HG03521 (cell line): ENCODE results near the gene THADA.
"Not testable (repeated sequence)": the region's sequence is repeated elsewhere in the genome, so short reads cannot be mapped to it uniquely, and the experiment has no call there.

Source experiments
- ATAC-seq: cut with Tn5 transposase; IDR thresholded peaks from one replicate; pipeline ENCODE4 v1.9.1; 2021; ENCODE audit warnings: mild to moderate bottlenecking, moderate library complexity; ENCODE audit not compliant: unreplicated experiment

THADA gene

GRCh38 chr2:43196768-43197587 lies 398.9 kb downstream of the THADA start:
- no peak for ATAC-seq

GRCh38 chr2:43194121-43194869 lies 401.5 kb downstream of the THADA start:
- ATAC-seq = no peak

- no peak for ATAC-seq
Observed at GRCh38 chr2:43193652-43194120, 402.2 kb downstream of the THADA start.

- no peak for ATAC-seq
Observed at GRCh38 chr2:43192744-43193651, 402.8 kb downstream of the THADA start.

- no peak for ATAC-seq
Observed at GRCh38 chr2:43191947-43192516, 403.8 kb downstream of the THADA start.

GRCh38 chr2:43190311-43191052 lies 405.4 kb downstream of the THADA start:
- ATAC-seq = no peak

- ATAC-seq = not testable (repeated sequence)
Observed at GRCh38 chr2:43189861-43190260, 406.0 kb downstream of the THADA start.

GRCh38 chr2:43188561-43189386 lies 407.1 kb downstream of the THADA start:
- no peak for ATAC-seq

- no peak for ATAC-seq
Observed at GRCh38 chr2:43186679-43187374, 409.0 kb downstream of the THADA start.

GRCh38 chr2:43186321-43186678 lies 409.5 kb downstream of the THADA start:
- no peak for ATAC-seq

GRCh38 chr2:43185146-43185545 lies 410.7 kb downstream of the THADA start:
- no peak for ATAC-seq

GRCh38 chr2:43184339-43184895 lies 411.4 kb downstream of the THADA start:
- no peak for ATAC-seq

GRCh38 chr2:43183743-43184142 lies 412.1 kb downstream of the THADA start:
- no peak for ATAC-seq

GRCh38 chr2:43180897-43181296 lies 414.9 kb downstream of the THADA start:
- ATAC-seq = no peak
